KG1 (cell line): ENCODE measurements around the gene RSAD2.
"Not testable (repeated sequence)": the region's sequence is repeated elsewhere in the genome, so short reads cannot be mapped to it uniquely, and the experiment has no call there.

Source experiments
- DNase-seq: peaks from one replicate; lab custom pipeline; 2025; lab: John Stamatoyannopoulos, UW

RSAD2 gene

GRCh38 chr2:6877402-6878304 lies at the start of gene RSAD2:
Gene RSAD2, plus strand, starts transcription at chr2:6877777. Its CDS starts 24 bp downstream, at chr2:6877801.
- peak; percentile 74 for DNase-seq

DNA sequence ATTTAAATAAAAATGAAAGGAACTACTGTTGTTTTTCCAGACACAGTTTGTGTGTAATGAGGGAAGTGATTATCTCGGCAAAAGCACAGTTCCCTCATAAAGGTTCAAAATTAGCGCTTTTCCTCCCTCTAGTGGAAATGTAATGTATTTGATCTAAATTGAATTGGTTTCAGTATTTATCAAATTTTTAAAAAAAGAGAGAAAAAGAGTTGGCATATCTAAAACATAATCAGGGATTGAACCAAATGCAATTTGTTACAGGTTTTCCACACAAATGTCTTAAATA lies 49.3 kb upstream of the RSAD2 start:
- no peak for DNase-seq

- DNase-seq, result no peak
These were observed 46.3 kb upstream of the RSAD2 start for GRCh38 chr2:6831229-6831628.

GRCh38 chr2:6832596-6833299 lies 44.8 kb upstream of the RSAD2 start:
- no peak for DNase-seq

DNA sequence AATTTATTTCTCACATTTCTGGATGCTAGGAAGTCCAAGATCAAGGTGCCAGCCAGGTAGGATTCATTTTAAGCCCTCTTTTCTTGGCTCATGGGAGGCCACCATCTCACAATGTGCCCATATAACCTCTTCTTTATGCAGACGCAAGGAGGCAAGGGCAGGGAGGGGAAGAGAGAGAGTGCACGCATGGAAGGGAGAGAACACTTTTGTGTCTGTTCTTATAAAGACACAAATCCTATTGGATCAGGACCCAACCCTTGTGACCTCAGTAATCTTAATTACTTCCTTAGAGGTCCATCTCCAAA lies 44.3 kb upstream of the RSAD2 start:
- DNase-seq, result no peak

GRCh38 chr2:6834163-6834562 lies 43.4 kb upstream of the RSAD2 start:
- DNase-seq, result no peak

GRCh38 chr2:6835467-6835866 lies 42.1 kb upstream of the RSAD2 start:
- no peak for DNase-seq

GRCh38 chr2:6838673-6839319 lies 38.8 kb upstream of the RSAD2 start:
- no peak for DNase-seq

DNA sequence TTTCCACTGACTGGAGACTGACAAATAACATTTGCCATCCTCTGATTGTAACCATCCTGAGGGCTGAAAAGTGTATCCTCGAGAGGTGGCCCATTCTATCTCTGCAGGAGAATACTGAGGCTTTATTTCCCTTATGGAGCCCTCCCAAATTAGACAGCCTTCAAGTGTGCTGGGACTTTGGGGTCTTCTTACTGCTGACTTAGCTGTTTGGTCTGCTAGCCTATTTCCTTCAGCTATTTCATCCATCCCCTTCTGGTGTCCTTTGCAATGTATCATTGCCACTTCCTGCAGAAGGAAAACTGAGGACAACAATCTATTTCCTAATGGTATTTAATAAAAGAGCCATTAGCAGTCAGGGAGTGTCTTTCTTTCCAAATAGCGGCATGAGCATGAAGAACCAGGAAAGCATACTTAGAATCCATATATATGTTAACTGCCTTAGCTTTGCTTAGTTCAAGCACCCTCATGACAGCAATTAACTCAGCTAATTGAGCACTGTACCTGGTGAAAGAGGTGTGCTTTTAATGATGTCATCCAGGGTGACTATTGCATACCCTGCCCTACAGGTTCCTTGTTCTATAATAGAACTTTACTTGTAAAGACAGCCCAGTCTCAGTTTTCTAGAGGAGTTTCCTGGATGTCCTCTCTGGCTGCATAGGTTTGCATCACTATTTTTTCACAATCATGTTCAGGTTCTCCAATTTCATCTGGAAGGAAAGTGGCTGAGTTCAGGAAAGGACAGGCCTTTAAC lies 35.9 kb upstream of the RSAD2 start:
- no peak for DNase-seq

- no peak for DNase-seq
These were observed 32.3 kb upstream of the RSAD2 start for GRCh38 chr2:6845312-6845711.

DNA sequence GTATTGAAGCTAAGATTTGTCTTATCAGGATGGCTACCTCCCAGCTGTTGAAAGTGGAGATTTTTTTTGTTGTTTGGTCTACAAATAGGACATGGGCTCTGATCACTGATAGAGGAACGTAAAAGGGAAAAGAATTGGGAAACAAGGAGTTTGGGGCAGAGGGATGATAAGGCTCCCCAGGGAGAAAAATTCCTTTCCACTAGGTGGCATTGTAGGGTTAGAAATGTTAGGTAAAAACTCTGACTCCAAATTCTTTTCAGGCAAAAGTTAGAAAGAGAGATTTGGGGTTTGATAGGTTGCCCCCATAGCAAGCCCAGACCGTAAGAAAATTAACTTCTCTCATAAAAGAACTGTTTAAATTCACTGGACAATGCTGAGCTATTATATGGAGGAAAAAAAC lies 31.7 kb upstream of the RSAD2 start:
- DNase-seq, result no peak

GRCh38 chr2:6846540-6846939 lies 31.0 kb upstream of the RSAD2 start:
- DNase-seq, result no peak

GRCh38 chr2:6846967-6847681 lies 30.5 kb upstream of the RSAD2 start:
- DNase-seq, result no peak

DNA sequence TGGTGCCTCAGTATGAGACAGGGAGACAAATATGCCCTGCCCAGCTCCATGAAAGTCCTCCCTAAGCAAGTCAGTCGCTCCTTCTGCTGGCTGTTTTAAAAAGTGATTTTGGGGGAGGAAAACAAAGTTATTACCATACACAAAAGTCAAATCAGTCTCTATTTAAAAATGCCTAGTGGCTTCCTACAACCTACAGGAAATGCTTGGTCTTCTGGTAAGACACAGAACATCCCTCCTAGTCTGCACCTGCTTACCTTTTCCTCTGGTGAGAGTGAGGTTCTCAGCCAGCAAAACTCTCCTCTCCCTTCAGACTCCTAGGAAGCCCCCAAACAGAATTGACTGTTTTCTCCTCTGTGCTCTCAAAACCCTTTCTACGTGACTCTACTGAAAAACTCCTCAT lies 25.4 kb upstream of the RSAD2 start:
- DNase-seq, result no peak

DNA sequence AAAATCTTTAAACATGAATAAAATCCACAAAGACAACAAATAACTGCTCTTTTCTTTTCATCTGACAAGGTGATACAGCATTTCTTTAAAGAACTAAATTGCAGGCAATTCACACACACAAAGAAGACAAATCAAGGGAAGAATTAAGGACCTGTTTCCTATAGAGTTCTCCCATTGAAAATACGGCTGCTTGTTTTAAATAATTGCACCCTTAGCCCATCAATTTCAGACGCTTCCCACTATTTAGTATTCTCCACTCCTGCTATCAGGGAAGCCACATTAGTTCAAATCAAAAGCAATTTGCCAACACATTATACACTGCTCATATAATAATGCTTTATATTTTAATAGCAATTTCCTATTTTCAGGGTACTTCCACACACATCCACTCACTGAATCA lies 23.2 kb upstream of the RSAD2 start:
- DNase-seq, result no peak

GRCh38 chr2:6855860-6856547 lies 21.6 kb upstream of the RSAD2 start:
- no peak for DNase-seq

GRCh38 chr2:6856548-6856920 lies 21.0 kb upstream of the RSAD2 start:
- DNase-seq, result no peak

DNA sequence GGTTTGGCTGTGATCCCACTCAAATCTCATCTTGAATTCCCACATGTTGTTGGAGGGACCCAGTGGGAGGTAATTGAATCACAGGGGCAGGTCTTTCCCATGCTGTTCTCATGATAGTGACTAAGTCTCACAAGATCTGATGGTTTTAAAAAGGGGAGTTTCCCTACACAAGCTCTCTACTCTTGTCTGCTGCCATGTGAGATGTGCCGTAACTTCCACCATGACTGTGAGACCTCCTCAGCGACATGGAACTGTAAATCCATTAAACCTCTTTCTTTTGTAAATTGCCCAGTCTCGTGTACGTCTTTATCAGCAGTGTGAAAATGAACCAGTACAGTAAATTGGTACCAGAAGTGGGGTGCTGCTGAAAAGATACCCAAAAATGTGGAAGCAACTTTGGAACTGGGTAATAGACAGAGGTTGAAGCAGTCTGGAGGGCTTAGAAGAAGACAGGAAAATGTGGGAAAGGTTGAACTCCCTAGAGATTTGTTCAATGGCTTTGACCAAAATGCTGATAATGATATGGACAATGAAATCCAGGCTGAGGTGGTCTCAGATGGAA lies 19.0 kb upstream of the RSAD2 start:
- not testable (repeated sequence) for DNase-seq

DNA sequence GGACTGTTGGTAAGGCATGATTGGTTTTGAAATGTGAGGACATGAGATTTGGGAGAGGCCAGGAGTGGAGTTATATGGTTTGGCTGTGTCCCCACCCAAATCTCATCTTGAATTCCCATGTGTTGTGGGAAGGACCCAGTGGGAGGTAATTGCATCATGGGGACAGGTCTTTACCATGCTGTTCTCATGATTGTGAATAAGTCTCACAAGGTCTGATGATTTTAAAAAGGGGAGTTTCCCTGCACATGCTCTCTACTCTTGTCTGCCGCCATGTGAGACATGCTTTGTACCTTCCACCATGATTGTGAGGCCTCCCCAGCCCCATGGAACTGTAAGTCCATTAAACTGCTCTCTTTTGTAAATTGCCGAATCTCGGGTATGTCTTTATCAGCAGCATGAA lies 17.3 kb upstream of the RSAD2 start:
- DNase-seq, result no peak

GRCh38 chr2:6863792-6864191 lies 13.8 kb upstream of the RSAD2 start:
- no peak for DNase-seq

DNA sequence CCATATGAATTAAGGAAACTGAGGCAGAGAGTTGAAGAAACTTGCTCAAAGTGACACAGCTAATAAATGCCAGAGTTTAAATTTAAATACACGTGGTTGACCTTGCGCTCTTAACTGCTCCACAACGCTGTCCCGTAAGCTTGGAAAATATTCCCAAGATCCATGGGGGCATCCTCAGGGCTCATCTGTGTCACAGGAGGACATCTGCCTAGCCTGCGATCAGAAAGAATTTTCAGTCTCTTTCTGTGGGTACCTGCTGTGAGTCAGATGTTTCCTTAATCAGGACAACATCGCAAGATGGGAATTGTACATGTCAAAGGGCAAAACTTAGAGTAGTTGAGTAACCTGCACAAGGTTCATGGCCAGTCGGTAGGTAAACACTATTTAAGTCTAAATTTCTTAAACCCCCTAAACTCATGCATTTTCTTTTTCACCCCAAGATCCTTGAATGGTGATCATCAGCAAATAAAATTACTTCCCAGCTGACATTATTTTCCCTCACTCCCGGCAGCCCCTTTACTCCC lies 13.3 kb upstream of the RSAD2 start:
- no peak for DNase-seq
